ENCODE data around the gene ZNF283. TPM values are rescaled to one million over a fixed set of nuclear protein-coding genes. Genes with fewer than 3 reads are reported as not detected.

The ZNF283 gene
- total and polyA plus RNA-seq, 2 of the 13 experiments (the other 11 are each of a cell fraction or from before 2014, with no cell fraction given): 2.0 to 11.1 TPM

DNA sequence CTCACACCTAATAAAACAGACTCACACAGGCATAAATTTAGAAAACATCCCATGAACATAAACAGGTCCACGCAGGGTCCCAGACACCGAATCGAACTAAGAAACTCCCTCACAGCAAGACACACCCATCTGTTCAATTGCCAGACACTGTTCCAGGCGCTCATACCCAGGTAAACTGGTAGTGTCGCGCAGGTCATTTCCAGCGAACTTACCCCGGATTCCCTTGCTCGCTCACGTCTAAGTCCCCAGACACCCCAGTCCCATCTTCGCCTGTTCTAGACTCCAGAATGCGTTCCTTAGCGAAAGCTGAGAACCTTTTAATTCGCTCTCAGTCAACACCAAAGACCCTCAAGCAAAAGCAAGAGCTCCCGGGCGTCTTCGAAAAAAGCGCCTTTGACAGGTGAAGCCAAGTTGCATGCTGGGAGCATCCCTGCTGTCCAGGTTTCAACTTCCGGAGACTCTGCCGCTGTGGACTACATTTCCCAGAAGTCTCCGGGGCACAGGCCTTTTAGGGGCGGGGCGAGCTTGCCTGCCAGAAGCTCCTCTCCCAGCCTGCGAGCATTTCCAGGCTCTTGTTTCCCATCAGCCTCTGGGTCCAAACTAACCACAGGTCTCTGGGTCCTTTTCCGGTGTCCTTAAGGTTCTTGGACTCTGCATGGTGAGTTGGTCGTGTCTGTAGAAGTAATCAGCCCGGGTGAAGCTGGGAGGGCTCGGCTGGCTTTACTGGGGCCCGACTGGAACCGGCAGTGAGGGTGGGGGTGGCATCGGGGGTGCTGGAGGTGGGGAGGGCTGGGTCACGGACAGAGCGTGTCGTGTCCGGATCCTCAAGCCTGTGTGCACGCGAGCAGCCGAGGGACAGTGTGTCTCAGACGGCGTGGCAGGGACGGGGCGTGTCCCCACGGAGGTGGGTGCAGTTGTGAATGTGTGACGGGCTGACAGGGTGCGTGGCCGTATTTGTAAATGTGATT is at the start of gene ZNF283 (continued):
- 0 out of 2 replicates have a peak, but pooled peaks have one; percentile 43 for TF ChIP-seq HIVEP1 (CRISPR knock-in tag; IDR thresholded peaks at IDR 0.05)
- TF ChIP-seq ZMYM4 (CRISPR knock-in tag; IDR thresholded peaks at IDR 0.05): peak; percentile 38; the same call in 1 of the 2 replicates
- TF ChIP-seq, protein P1, sequence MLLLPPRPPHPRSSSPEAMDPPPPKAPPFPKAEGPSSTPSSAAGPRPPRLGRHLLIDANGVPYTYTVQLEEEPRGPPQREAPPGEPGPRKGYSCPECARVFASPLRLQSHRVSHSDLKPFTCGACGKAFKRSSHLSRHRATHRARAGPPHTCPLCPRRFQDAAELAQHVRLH (CRISPR knock-in tag; IDR thresholded peaks at IDR 0.05; ENCODE audit: borderline replicate concordance, low read depth): 0 out of 2 replicates have a peak, but pooled peaks have one; percentile 20
- TF ChIP-seq, protein P2, sequence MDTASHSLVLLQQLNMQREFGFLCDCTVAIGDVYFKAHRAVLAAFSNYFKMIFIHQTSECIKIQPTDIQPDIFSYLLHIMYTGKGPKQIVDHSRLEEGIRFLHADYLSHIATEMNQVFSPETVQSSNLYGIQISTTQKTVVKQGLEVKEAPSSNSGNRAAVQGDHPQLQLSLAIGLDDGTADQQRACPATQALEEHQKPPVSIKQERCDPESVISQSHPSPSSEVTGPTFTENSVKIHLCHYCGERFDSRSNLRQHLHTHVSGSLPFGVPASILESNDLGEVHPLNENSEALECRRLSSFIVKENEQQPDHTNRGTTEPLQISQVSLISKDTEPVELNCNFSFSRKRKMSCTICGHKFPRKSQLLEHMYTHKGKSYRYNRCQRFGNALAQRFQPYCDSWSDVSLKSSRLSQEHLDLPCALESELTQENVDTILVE (CRISPR knock-in tag; IDR thresholded peaks at IDR 0.05): peak; percentile 32; the same call in 1 of the 2 replicates
- no peak for TF ChIP-seq ZNF20 (CRISPR knock-in tag; IDR thresholded peaks at IDR 0.05)
- TF ChIP-seq POGZ (CRISPR knock-in tag; IDR thresholded peaks at IDR 0.05): peak; percentile 70
- TF ChIP-seq SPEN (CRISPR knock-in tag; IDR thresholded peaks at IDR 0.05; ENCODE audit: low read depth): peak; percentile 67; the same call in 1 of the 2 replicates

DNA sequence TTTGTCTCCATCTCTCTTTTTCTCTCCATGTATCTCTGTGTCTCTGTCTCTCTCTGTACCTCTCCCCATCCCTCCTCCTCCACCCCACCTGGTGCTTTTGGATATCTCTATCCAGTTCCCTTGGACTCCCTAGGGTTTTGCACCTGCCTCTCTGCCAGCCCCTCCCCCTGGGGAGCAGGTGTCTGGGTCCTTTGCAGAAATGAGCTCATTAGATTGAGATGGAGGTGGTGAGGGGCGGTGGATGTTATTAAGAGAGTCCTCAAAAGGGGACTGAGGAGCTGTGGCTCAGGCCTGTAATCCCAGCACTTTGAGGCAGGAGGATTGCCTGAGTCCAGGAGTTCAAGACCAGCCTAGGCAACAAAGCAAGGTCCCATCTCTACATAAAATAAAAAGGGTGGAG is 48.5 kb upstream of the ZNF283 start:
- Histone ChIP-seq H2AFZ (ENCODE audit: low read length) (no peak overlapping the region), H3K4me3 (replicated peaks in 1 of 3; ENCODE audit: insufficient read depth in 1 of 3, low read depth in 2 of 3, low read length in 3 of 3) (no peak overlapping the region), H3K27me3 (ENCODE audit: control insufficient read depth in 1 of 2, insufficient read depth in 2 of 2, low read length in 2 of 2) (peaks cover 1 to 8% of the 10 kb centered on the region in 2 experiments; a peak in 3 of 5 replicates), H3K9me3 (ENCODE audit: low read length) (no peaks in the 10 kb centered on the region), H3K9ac (ENCODE audit: insufficient read depth, low read depth, low read length) (no peak overlapping the region), H3K27ac (ENCODE audit: extremely low read length, insufficient read depth, low read length) (no peak overlapping the region), H3K36me3 (replicated peaks in 1 of 2; ENCODE audit: control insufficient read depth in 1 of 2, insufficient read depth in 2 of 2, low read length in 2 of 2) (no peaks in the 10 kb centered on the region), H3K4me2 (ENCODE audit: low read depth, low read length) (no peak overlapping the region), H3K79me2 (ENCODE audit: insufficient read depth, low read length) (no peaks in the 10 kb centered on the region), H3K4me1 (ENCODE audit: insufficient read depth, low read length) (peaks cover 45% of the 10 kb centered on the region), H4K20me1 (ENCODE audit: insufficient read depth, low read length) (no peaks in the 10 kb centered on the region)
- in situ Hi-C loops (cut with HindIII; ENCODE audit: extremely low pct_ligation_motif_present, low pct_unique_long_range_greater_than_20kb): no loop called here
- no TSS peak for BruUV-seq (replicated peaks)
- FAIRE-seq (no peak), ATAC-seq (no peak), DNase-seq (ENCODE audit: low spot score) (no peak)
- 94% methylated on average over 1 of the region's 1 CpG for WGBS (ENCODE audit: low lambda C conversion rate)
- TF ChIP-seq RXRA (CRISPR knock-in tag; IDR thresholded peaks at IDR 0.05) (no peak), HDAC2 (CRISPR knock-in tag; IDR thresholded peaks at IDR 0.05) (no peak), ZNF230 (CRISPR knock-in tag; IDR thresholded peaks at IDR 0.05) (no peak), HMG20A (CRISPR knock-in tag; IDR thresholded peaks at IDR 0.05; ENCODE audit: borderline replicate concordance) (no peak), SOX6 (IDR thresholded peaks at IDR 0.05) (no peak), SOX6 (CRISPR knock-in tag; IDR thresholded peaks at IDR 0.05) (no peak), ZNF235 (CRISPR knock-in tag; IDR thresholded peaks at IDR 0.05; ENCODE audit: borderline replicate concordance) (no peak), PHF20 (CRISPR knock-in tag; IDR thresholded peaks at IDR 0.05) (no peak), NFE2 (CRISPR knock-in tag; IDR thresholded peaks at IDR 0.05) (no peak), KDM5A (IDR thresholded peaks at IDR 0.05; ENCODE audit: borderline replicate concordance, low read length) (no peak), CEBPB (IDR thresholded peaks at IDR 0.05; ENCODE audit: borderline replicate concordance, low read depth, low read length) (no peak)
- TF ChIP-seq, protein P3, sequence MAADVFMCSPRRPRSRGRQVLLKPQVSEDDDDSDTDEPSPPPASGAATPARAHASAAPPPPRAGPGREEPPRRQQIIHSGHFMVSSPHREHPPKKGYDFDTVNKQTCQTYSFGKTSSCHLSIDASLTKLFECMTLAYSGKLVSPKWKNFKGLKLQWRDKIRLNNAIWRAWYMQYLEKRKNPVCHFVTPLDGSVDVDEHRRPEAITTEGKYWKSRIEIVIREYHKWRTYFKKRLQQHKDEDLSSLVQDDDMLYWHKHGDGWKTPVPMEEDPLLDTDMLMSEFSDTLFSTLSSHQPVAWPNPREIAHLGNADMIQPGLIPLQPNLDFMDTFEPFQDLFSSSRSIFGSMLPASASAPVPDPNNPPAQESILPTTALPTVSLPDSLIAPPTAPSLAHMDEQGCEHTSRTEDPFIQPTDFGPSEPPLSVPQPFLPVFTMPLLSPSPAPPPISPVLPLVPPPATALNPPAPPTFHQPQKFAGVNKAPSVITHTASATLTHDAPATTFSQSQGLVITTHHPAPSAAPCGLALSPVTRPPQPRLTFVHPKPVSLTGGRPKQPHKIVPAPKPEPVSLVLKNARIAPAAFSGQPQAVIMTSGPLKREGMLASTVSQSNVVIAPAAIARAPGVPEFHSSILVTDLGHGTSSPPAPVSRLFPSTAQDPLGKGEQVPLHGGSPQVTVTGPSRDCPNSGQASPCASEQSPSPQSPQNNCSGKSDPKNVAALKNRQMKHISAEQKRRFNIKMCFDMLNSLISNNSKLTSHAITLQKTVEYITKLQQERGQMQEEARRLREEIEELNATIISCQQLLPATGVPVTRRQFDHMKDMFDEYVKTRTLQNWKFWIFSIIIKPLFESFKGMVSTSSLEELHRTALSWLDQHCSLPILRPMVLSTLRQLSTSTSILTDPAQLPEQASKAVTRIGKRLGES (CRISPR knock-in tag; IDR thresholded peaks at IDR 0.05; ENCODE audit: borderline replicate concordance): no peak
- CTCF ChIA-PET (ENCODE audit: low intra/inter-chr PET ratio, low total read pairs): no interaction called here
- intact Hi-C loops (cut with micrococcal nuclease; ENCODE audit: unreplicated experiment): no loop called here
- POLR2A ChIA-PET: no interaction called here

Data from HepG2 (cell line).